Activated T-helper 1 cell treated with anti-CD3 and anti-CD28 coated beads, Interleukin-2, amount 50 U/mL, for 16 hours (primary cell): ENCODE results near the gene RNF32.
"Not testable (repeated sequence)": the region's sequence is repeated elsewhere in the genome, so short reads cannot be mapped to it uniquely, and the experiment has no call there.

Experiments
- DNase-seq, 2 donors: peaks; one replicate each; pipeline ENCODE4 v3.0.0-alpha.2; 2020; ENCODE audit warnings: low read depth in 1 of 2, low spot score in 1 of 2

Gene RNF32

DNA sequence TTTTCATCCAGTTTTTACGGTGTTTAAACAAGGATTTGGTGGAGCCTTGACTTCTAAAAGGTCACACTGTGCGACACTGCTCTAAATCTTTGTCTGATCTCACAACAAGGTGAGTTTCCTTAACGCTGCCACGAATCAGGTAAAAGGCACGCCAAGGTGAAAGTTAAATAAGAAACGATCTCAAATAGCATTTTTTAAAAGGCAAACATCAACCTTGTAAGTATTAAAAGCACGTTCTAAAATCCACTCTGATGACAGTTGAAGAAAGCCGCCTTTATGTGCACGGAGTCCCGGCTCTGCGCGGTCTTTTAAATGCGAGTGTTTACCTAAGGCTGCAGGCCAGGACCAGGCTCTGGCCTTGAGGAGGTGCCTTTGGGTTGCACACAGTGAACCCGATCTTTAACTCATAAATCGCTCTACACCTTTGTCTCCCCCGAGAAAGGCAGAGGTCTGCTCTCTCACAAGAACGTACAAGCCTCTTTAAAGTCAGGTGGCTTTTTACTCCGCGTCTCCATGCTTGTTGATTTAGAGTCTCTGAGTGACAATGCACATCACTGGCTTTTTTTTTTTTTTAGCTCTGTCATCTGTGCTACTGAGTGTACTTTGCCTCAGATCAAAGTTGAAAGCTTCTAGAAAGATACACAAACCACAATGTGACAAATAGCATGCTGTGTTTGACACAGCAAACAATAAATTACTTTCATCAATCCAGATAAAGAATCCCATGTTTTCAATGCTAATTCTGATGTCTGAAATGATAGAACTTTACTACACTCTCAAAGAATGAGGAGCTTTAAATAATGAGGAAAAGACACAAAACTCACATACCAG lies 25.9 kb upstream of the RNF32 start:
- no peak for DNase-seq

DNA sequence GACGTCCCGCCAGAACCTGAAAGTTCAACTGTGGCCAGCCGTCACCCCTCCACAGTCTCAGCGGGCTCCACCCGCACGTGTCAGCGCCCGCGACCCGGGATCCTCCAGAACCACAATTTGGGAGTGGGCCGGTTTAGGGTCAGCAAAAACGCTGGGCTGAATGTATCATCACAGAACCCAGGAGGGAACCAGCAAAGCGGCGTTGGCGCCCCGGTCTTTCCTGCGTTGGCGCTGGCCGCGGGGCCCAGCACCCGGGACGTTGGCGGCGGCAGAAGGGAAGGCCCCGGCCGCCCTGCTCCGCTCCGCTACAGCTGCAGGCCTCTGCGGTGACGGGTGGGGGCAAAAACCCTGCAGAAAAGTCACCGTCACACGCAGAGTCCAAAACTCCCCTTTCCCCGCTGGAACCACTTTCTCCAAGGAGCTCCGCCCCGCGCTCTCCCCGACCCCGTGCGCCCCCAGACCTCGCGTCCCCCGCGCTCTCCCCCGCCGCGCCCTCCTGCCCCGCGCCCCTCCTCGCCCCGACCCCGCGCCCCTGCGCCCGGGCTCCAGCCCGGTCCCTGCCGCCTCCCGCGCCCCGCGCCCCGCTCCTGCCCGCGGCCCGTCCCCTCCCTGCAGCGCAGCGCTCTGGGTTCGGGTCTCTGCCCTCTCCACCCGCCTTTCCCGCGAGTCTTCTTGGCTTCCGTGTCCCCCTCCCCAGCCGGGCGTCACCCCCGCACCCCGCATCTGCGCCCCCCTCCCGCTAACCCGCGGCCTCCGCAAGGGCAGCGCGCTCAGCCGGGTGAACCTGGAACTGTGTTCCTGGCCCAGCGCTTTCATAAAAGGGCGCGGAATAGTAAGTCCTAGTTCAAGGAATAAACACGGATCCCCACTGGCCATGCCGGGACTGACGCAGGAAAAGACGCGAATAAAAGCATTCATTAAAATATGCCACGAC lies 24.0 kb upstream of the RNF32 start:
- DNase-seq, result no peak

DNA sequence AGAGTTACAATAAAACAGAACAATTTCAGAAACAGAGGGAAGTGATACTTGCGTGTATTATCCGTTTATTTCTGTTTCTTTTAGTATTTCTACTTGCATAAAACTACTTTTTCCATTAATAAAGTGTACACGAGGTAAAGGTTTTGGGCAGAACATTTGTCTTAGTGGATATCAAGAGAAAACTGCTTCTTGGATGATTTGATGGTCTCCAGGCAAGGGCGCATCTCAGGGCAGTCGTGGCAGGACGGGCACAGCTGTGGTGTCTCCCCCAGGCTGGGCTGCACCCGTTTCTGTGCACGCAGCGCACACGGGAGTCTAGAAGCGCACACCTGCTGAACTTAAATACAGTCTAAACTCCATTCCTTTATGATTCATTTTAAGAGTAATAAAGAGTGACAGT lies 23.4 kb upstream of the RNF32 start:
- no peak for DNase-seq

DNA sequence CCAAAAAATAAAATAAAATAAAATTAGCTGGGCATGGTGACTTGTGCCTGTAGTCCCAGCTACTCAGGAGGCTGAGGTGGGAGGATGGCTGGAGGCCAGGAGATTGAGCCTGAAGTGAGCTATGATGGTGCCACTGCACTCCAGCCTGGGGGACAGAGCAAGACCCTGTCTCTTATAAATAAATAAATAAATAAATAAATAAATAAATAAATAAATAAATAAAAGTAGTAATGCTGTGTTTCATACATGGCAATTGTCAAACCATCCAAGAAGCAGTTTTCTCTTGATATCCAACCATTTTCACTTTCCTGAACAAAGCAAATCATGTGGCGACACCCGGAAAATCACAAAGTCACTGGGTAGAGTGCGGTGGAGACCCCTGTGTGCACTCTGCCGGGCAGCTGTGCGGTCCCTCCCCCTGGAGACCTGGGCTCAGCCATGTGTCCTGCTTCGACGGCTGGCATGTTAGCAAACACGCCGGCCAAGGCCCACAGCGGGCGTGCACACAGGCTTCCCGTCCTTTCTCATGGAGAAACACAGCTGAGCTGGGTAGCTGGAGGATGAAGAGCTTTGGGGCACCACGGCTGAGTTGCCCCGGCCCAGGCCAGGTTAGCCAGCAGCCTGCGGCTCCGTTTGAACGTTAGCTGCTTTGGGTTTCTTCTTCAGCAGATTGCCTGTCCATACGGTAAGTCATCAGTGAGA lies 22.3 kb upstream of the RNF32 start:
- DNase-seq, result no peak

DNA sequence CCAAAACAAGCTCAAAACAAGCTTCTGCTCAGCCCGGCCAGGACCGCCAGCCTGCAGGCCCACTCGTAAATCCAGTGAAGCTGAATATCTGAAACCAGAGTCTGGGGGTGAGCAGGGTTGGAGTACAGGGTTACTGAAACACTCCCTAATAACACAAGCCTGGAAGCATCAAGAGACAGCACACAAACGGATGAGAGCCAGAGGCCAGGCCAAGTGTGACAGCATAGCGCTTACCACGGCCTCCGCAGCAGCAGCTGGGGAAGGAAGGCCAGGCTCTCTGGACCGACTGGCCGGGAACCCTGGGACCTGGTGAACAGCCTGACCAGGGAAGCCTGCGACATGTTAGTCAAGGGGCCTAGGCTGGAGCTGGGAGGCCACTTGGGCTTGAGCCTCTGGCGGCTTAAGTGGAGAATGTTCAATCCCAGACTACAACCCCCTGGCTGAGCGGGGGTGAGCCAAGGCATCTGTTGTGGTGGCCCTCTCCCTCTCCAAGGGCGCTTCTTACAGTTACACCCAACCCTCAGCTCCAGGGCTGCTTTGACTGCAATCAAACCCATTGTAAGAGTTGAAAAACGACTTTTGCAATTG lies 21.7 kb upstream of the RNF32 start:
- DNase-seq, result no peak

DNA sequence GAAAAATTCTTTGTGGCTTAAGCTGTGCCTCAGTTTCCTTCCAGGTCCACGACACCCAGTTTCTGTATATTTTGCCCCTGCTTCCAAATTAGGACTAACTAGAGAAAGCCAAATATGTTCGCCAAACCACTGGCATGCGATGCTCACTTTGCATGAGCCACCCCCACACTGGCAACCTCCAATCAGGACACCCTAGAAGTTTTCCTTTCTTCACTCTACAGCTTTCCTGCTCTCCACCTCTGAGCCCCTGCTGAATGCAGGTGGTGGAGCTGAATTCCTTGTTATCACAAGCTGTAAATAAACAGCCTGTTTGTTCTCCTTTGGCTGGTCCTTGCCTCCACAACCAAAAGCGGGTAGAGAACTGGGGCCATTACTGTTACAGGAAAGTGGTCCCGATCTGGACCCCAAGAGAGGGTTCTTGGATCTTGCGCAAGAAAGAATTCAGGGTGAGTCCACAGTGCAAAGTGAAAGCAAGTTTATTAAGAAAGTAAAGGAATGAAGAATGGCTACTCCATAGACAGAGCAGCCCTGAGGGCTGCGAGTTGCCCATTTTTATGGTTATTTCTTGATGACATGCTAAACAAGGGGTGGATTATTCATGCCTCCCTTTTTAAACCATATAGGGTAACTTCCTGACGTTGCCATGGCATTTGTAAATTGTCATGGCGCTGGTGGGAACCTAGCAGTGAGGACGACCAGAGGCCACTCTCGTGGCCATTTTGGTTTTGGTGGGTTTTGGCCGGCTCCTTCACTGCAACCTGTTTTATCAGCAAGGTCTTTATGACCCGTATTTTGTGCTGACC lies 20.9 kb upstream of the RNF32 start:
- DNase-seq, result not testable (repeated sequence)

DNA sequence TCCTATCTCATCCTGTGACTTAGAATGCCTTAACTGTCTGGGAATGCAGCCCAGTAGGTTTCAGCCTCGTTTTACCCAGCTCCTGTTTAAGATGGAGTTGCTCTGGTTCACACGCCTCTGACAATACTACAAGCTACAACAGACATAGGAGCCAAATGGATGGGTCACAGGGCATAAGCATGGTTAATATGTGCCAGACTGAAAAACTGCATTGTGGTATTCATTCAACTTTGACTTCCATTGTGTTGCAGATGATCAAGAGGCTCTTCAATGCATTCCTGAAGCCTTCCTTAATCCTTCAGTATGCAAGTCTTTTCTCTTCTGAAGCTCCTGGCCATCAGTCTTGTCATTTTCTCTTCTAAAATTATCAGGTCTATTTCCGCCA lies 20.3 kb upstream of the RNF32 start:
- no peak for DNase-seq

DNA sequence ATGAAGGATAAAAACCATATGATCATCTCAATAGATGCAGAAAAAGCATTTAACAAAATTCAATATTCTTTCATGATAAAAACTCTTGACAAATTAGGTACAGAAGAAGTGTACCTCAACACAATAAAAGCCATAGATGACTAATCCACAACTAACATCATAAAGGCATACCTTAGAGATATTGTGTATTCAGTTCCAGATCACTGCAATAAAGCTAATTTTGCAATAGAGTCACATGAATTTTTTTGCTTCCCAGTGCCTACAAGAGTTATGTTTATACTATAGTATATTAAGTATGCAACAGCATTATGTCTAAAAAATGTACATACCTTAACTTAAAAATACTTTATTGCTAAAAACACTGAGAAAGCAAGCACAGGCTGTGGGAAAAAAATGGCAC lies 18.9 kb upstream of the RNF32 start:
- no peak for DNase-seq

DNA sequence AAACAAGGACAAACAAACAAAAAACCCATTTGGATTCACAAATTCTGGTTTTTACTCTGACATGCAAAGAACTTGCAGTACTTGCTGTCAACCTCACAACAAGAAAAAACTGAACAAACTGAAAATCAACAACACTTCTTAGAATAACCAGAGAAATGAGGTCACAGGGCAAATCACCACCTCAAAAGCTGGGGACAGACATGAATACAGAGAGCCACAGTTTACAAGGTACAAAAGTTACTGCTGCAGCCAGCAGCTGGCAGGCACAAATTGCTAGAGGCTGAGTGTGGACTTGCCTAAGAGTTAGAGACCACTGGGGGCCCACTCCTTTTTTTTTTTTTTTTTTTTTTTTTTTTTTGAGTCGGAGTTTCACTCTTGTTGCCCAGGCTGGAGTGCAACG lies 15.0 kb upstream of the RNF32 start:
- DNase-seq, result no peak

DNA sequence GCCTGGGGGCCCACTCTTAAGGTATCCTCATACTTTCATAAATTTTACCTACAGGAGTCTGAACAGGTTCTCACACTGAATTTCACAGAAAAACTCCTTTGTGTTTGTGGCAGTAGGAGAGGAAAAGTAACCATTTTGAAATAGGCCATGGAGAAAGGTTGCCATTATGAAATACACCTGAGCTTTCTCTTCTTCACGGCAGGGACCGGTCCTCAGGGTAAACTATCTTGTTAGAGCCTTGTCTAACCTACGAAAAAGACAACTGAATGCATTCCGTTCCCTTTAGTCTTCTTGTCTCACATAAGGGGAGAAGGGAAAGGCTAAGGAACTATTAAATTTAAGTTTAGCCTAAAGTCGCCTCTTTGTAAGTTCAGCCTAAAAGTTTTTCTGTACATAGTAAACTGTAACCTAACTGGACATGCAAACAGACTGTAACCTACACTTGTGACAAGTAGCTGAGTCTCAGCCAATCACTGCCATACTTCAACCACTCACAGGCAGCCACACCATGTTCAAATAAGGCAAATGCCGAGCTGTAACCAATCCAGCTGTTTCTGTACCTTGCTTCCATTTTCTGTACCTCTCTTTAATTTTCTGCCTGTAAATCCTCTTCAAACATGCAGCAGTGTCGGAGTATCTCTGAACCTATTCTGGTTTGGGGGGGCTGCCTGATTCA lies 14.2 kb upstream of the RNF32 start:
- no peak for DNase-seq

DNA sequence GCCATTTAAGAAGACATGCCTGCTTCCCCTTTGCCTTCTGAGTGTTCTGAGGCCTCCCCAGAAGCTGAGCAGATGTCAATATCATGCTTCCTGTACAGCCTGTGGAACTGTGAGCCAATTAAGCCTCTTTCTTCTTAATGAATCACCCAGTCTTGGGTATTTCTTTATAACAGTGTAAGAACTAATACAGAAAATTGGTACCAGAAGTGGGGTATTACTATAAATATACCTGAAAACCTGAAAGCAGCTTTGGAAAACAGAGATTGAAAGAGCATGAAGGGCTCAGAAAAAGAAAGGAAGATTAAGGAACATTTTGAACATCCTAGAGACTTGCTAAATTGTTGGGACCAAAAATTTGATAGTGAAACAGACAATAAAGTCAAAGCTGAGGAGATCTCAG lies 12.0 kb upstream of the RNF32 start:
- DNase-seq, result no peak

DNA sequence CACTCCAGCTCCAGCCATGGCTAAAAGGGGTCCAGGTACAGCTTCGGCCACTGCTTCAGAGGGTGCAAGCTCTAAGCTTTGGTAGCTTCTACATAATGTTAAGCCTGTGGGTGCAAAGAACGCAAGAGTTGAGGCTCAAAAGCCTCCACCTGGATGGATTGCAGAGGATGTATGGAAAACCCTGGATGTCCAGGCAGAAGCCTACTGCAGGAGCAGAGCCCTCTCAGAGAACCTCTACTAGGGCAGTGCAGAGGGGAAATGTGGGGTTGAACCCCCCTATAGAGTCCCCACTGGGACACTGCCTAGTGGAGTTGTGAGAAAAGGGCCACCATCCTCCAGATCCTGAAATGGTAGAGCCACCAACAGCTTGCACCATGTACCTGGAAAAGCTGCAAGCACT lies 10.7 kb upstream of the RNF32 start:
- no peak for DNase-seq

DNA sequence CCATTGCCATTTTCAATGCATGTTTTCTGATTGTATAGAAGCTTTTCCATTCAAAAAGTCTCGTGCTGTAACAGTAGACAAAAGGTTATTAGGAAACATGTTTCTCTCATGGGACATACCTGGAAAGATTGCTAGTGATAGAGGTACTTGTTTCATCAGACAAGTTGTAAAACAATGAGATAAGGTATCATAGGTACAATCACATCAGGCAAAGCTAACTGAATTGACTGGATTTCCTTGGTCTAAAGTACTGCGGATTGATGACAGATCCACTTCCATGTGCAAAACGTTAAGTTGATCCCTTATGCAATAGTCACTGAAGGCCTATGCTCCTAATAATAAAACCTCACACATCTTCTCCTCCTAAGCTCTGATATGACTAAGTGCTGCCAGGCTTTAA lies 6.5 kb upstream of the RNF32 start:
- DNase-seq, result no peak

DNA sequence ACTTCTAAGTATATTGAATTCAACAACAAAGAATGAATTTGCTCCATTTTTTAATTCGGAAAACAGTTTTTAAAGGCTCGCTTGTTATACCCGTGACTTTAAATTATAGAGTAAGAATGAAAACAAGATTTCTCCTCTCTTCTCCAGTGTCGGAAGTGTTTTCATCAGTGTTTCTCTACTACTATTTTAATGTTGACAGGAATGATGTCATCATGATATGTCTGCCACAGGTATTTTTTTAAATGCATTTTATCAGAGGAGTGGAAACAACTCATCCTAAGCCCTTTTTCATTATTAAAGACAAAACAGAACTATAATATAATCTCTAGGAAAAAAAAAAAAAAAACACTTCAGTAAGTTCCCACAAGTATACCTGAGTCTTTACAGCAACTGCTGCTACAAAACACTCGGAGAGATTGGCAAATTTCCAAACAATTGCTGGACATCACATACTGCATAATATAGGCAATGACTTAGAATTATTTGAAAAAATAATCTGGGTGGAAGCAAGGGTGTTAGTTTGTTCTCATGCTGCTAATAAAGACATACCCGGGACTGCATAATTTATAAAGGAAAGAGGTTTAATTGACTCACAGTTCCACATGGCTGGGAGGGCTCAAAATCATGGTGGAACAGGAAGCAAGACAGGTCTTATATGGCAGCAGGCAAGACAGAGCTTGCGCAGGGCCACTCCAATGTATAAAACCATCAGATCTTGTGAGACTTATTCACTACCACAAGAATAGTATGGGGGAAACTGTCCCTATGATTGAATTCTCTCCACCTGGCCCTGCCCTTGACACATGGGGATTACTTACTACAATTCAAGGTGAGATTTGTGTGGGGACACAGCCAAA lies 4.8 kb upstream of the RNF32 start:
- no peak for DNase-seq

DNA sequence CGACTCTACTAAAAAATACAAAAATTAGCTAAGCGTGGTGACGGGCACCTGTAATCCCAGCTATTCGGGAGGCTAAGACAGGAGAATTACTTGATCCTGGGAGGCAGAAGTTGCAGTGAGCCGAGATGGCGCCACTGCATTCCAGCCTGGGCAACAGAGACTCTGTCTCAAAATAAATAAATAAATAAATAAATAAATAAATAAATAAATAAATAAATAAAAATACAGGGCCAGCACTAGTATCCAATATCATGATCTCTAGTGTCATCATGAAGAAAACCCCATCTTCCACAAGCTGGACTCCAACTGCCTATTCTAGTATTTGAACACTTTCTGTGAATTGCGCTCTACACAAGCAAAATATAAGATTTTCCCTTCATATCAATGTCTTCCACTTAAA lies 3.5 kb upstream of the RNF32 start:
- DNase-seq, result not testable (repeated sequence)

DNA sequence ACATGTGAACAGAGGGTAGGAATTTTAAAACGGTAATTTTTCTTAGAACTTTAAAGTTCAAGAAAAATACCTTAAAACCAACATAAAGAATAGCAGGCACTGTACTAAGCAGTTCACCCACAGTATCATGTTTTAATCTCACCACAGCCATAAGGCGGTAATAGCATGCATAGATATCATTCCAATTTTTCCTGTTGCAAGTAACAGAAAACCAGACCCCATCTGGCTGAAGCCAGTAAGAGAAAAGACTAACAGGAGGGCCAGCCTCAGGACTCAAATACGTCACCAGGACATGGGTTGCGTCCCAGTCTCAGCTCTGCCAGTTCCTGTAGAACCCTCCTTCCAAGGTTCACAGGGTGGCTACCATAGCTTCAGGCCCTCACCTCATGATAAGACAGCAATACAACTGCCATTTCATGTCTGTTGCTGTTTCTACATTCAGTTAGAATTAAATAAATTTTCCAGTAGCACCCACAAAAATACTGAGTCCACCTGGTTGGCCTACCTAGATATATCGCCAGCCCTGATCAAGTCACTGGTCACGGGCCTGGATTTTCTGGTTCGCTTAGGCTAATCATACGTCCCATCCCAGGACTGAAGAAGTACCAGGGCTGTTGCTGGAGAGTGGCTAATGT lies 2.0 kb upstream of the RNF32 start:
- DNase-seq, result no peak

DNA sequence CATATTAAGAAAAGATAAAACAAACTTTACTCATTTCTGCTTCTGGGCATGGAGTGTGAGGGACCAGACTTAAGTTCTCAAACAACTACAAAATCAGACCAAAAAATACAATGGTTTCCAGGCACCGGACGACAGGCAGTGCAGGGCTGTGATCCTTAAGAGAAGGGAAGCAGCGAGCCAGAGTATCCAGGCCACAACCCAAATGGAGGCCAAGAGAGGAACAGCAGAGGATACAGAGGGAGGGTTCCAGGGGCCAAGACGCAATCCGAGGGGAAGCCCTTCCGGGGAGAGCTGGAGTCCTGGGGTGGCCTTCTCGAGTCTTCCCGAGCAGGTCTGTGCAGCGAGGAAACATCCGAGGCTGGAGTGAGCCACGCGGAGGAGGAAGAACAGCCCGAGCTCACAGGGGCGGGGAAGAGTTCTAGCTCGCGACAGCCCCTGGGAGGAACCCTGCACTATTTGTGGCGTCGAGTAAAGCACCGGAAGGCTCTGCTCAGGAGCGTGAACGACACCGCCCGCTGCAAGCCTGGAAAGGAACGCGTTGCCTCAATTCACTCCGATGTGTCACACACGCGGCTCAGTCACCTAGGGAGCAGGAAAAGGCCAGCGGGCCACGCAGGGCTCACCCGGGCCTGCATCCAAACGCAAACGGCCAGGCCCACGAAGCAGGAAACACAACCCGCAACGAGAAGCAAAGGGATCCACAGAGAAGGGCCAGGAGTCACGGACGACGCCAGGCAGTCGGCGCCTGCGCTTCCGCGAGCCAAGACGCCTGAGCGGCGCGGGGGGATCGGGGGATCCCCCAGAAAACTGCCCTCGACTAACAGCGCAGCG lies 933 bp upstream of the RNF32 start:
- no peak for DNase-seq
